Amygdala (tissue), 56 donors: ENCODE measurements around the gene ADAR.
A peak's percentile ranks its signal among the peaks of the same experiment; 100 is the strongest.

Experiments used
- DNase-seq, 56 donors: peaks; one replicate each; lab custom pipeline; 2025; lab: John Stamatoyannopoulos, UW

Gene ADAR

DNA sequence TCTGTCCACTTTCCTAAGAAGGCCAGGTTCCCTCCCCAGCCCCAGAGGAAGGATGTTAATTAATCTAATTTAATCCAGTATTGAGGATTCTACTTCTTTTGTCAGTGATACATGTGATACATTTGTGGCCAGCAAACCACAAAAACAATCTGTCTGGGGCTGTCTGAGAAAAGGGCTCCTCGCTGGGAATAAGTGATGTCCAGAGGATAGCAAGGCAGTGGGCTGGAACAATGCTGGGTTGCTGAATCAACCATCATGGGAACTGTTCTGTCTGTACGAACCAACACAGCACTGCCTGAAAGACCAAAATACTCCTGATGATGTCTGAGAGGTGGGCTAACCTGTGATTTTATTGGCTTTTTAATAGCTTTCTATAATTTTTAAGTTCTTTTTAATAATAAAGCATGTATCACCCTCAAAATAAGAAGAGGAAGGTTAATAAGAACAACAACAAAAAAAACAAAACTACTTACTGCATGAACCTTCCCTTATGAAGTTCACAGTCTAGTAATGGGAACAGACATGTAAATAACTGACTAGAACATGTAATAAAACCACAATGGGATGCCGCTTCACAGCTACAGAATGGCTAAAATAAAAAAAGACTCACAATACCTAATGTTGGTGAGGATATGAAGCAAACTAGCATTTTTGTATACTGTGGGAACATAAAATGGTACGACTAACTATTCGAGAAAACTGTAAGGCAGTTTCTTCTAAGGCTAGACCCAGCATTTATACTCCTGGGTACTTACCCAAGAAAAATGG, 11.4 kb upstream of the ADAR start:
- DNase-seq = no peak

DNA sequence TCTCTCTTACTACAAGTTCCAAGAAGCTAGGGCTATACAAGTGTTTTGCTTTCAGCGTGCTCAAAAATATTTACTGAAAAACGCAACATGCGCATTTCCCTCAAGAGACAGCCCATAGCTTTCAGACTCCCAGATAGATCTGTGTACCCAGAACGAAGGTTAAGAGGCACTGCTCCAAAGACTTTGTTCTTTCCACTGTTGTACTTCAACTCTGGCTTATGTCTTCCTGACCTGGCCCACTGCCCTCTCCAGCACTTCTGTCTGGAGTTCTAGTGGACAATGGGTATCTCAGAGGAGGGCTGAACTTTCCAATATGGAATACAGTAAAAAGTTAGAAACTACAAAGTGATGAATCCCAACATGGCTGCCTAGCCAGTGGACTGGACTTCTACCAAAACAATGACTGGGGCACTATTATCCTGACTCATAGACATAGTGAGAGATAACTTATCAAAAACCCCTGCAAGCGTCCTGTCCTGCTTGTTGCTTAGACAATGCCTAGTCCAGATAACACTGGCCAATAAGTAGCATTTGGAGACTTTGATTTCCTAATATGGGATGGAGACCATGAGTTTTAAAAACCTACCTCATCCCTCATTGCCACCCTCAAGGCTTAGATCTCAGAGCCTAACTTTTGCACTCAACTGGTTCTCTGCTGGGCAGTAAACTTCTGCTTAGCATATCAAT, 8.8 kb upstream of the ADAR start:
- DNase-seq = no peak

DNA sequence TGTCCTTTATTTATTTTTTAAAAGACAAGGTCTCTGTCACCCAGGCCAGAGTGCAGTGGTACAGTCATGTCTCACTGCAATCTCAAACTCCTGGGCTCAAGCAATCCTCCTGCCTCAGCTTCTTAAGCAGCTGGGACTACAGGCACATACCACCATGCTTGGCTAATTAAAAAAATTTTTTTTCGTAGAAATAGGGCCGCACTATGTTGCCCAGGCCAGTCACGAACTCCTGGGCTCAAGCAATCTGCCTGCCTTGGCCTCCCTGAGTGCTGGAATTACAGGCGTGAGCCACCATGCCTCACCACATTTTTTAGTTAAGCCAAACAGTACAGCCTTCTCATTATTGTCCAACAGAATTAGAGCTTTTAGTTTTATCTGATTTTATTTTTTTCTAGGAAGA, 7.4 kb upstream of the ADAR start:
- DNase-seq = no peak

DNA sequence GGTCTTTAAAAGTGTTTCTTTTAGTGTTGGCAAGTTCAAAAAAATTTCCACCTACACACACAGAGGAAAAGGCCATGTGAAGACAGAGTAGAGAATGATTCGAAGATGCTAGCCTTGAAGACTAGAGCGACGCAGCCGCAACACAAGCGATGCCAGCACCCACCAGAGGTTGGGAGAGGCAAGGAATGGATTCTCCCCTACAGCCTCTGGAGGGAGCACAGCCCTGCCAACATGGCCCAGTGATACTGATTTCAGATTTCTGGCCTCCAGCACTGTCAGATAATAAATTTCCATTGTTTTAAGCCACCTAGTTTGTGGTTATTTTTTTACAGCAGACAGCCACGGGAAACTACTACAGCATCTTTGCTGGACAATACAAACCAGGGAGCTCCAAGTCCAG, 6.9 kb upstream of the ADAR start:
- peak in 1 of 56 donors; percentile 4 for DNase-seq

DNA sequence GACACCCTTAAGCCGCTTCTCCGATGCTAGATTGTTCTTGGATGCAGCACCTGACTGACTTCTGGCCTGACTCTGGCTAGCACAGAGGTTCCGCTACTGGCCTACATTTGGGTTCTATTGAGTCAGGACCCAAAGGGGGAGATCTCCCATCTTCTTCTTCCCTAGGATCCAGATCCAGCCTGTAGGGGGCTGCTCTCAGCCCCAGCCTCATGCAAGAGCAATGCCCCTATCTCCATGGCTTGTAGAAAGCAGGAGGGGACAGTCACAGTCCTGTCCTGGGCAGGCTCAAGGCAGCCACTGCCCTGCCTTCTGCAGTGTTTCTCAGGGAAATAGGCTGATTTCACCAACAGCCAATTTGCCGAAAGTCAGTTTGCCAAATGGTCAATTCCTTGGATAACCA, 6.3 kb upstream of the ADAR start:
- no peak for DNase-seq

DNA sequence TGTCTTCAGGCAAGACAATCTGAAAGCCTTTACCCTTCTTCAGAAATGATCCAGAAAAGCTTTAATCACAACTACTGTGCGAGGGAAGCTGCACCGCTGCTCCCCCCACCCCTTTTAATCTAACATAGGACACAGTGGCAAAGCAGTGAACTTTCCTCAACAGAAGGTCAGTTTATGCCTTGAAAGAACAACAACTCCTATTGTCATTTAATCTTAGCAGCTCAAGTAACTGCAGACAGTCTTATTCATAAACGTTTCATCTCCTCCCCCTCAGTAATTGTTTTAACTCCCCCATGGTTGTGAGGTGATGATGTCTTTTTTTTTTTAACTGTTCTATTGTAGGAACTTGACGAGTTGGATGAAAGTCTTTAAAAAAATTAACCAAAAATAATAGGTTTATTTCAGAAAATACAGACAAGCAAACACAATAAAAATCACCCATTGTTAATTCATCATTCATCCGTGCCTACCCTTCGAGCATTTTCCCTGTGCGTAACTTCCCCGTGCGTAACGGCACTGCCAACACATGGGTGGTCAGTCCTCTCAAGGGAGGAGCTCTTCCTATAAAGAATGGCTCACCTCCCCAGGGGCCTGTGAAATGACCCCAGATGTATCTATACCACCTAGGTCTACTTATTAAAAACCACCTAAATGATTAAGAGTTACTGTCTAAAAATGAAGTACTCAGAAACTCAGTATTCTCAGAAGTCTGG, 3.3 kb upstream of the ADAR start:
- DNase-seq = peak in 8 of 56 donors; percentile 4 to 27 (median 10)

DNA sequence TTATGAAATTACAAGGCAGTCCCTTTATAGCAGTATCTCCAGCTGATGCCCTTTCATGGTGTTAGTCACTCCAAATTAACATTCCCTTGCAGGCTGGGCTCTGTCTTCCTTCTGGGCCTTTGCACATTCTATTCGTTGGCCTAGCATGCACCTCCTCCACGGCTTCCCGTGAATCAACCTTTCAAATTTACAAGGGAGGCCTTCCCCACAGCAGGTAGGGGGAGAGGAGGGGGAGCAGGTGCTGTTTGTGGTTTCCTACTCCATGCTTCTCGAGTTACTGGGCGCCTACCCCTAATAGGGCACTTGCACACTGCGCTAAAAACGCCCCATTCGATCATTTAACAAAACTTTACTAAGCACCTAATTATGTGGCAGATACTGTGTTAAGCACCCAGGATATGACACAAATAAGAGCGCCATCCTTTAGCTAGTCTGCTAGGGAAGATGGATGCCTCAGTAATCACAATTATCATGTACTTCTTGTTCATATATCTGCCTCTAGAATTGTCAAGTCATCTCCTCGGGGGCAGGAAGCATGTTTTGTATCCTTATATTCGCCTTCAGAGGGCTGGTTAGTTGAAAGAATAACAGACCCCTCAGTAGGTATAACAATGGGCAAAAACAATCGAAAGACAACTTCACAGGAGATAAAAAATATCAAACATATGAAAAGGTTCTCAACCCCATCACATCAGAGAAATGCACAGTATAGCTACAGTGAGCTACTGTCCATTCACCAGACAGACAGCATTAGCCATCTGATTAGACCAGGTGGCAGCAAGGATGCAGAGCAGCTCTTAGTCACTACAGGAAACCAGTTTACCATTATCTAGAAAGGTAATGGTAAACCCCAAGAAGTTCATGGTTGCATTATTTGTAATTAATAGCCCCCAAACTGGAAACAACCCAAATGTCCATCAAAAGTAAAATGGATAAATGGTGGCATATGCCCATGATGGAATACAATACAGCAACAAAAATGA, 1.7 kb upstream of the ADAR start:
- DNase-seq = no peak

DNA sequence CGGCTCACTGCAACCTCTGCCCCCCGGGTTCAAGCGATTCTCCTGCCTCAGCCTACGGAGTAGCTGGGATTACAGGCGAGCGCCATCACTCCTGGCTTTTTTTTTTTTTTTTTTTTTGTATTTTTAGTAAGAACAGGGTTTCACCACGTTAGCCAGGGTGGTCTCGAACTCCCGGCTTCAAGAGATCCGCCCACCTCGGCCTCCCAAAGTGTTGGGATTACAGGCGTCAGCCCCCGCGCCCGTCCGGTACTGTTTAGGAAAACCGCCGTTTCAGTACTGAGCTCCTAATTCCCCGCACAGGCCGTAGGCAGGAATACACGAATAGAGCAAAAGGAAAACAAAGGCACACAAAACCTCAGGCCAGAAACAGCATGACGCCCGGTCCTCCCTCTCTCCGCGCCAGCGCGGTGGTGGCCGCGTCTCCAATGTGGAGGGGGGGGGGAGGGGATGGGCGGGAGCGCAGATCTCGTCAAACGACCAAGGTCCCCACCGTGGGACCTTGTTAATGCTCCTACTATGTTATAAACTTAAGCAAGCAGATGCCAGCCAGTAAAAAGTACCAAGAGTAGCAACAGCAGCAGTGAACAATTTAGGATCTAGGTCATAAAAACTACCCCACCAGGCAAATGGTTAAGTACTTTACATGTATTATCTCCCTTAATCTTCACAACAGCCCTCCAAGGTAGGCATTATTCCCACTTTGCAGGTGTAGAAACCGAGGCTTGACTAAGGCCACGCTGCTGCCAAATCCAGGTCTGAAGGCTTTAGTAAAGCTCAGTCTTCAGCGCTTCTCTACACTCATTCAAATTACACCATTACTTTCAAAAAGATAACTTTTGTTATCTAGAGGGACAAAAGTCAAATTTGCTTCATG, 648 bp upstream of the ADAR start:
- peak in 36 of 56 donors; percentile 12 to 57 (median 30) for DNase-seq

DNA sequence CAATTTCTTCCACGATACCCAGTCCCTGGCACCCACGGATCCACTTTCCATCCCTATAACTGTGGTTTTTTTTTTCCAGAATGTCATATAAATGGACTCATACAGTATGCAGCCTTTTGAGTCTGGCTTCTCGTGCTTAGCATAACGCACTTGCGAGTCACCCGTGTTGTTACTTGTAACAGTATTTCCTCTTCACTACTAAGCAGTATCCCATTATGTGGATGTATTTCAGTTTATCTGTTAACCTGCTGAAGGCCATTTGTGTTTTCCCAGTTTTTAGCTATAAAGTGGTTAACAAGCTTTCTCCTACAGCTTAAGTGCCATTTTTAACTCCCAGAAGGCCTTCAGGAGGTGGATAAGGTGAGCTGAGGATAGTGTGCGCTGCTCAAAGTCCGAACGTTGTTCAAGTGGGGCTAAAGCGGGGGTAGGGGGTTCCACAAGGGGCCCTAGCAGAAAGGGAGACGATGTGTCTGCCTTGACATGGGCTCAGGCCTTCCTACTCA, 829 bp downstream of the ADAR start:
- DNase-seq = peak in 1 of 56 donors; percentile 30

DNA sequence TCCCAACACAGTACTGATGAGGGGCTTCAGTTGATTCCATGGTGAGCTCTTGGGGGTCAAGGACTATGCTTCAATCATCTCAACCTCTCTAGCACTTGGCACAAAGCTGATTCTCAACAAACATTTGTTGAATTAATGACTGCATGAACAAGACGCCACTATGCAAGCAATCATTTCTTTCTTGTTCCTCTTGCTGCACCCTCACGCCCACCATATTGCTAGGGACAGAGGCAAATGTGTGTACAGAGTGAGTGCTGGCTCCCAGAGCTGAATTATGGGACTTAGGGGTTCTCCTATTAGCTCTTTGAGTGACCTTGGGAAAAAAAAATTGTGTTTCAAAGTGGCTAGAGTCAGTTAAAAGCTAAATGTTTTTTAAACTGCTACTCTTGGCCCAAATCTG, 2.5 kb downstream of the ADAR start:
- DNase-seq = no peak

DNA sequence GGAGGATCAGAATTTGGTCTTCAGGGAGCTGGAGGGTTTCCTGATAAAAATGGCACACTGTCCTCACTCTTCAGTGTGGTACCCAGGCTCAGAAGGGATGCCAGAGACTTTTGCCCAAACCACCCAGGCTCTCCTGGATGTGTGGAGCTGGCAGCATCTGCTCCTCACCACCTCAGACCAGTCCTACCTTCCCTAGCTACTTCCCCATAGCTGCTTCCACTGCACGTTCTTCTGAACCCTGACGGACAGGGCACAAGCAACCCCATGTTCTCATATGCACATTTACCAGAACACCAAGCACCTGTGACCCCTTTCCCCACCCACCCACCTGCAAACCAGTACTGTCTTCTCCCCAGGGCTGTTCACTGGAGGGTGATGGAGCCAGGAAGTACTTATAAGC, 4.7 kb downstream of the ADAR start:
- DNase-seq = no peak

DNA sequence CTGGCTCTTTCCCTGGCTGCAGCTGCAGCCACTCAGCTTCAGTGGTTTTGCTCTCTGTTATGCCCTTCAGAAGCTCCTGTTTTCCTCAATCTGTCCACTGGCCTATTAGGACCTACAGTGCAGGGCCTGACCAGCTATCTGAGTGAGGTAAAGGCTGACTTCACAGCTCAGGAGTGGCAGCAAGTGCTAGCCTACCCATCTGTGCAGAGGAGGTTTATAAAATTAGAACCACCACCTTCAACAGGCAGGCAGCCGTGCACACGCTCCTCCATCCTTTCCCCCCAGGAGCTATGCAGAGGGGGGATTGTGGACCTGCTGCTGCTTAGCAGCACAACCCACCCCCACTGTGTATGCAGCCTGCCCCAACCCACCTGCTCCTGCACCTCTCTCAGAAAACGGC, 8.3 kb downstream of the ADAR start:
- peak in 12 of 56 donors; percentile 12 to 61 (median 24) for DNase-seq

DNA sequence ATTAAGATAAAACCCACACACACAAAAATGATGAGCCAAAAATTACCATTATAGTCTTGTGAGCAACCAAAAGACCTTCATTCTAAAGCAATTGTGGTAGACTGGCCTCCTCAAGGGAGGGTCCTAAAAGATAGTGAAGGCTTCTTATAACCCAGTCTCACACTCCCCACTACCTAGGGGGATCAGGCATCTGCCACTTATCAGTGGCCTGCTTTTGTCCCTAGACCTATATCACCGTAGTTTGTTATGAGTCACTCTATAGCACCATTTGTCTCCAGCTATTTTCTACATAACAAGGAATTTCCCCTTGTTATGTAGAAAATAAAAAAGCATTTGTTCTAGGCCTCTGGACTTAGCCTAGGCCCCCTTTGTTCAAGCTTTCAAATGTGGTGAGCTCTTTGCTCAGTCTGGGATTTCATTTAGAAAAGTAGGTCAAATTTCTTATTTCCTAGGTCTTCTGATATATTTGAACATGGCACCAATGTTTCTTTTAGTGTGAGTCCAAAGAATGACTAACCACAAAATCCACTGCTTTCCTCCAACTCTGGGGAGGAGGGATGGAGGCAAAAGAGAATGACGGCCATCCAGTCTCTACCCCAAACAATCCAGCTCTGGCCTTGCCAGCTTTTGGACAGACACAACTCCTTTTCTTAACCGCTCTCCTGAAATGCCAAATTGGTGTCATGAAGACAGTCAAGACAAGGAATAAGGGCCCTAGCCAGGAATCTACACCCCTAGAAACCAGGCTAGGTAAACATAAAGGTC, 8.9 kb downstream of the ADAR start:
- DNase-seq = peak in 6 of 56 donors; percentile 21 to 54 (median 30)

DNA sequence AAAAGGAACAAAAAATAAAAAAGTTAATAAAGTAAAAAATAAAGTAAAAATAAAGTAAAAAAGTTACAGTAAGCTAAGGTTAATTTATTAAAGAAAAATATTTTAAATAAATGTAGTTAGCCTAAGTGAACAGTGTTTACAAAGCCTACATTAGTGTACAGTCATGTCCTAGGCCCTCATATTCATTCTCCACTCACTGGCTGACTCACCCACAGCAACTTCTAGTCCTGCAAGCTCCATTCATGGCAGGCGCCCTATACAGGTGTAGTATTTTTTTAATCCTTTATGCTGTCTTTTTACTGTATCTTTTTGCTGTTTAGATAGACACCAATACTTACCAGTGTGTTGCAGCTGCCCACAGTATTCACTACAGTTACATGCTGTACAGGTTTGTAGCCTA, 12.4 kb downstream of the ADAR start:
- no peak for DNase-seq

DNA sequence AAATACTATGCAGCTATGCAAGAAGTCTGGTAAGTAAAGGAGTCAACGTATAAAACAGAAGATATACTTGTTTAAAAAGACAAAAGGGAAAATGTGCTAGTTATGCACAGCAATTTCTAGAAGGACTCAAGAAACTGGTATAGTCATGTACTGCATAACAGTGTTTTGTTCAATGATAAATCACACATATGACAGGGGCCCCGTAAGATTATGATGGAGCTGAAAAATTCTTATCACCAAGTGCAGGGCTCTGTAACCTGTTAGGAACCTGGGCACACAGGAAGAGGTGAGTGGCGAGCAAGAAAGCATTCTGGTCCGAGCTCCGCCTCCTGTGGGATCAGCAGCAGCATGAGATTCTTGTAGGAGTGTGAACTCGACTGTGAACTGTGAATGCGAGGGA, 13.2 kb downstream of the ADAR start:
- DNase-seq = no peak

DNA sequence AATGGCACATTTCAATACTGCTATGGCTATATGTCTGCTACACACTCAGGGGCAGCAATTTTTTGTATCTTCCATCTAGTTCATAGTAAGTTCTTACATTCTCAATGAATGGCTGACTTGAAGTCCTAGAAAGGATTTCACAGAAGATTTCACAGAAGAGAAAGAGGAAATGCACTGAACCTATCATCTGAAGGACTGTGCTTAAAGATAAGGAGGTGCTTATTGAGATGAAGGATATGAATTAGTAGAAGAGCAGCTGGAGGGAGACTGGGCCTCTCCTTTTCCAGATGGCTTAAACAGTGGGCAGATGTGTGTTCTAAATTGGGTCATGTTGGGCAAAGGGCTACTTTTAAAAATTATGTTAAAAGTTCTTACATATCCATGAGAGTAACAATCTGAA, 14.6 kb downstream of the ADAR start:
- DNase-seq = no peak

DNA sequence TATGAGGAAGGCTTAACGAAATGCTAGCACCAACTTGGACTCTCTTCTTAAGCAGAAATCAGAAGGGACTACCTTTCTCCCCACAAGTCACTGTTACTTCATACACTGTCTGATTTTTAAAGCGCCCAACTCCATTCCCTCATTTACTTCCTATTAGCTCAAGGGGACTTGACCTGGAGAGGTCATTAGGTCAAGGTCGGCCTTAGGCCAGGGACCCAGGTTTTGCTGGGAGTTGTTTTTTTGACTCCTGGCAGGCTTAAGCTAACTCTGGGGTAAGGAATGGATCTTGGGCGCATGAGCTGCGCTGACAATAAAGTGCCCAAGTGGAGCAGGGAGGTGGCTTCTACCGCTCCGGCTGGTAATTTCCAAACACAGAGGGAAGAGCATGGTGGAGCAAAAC, 16.8 kb downstream of the ADAR start:
- DNase-seq = no peak

DNA sequence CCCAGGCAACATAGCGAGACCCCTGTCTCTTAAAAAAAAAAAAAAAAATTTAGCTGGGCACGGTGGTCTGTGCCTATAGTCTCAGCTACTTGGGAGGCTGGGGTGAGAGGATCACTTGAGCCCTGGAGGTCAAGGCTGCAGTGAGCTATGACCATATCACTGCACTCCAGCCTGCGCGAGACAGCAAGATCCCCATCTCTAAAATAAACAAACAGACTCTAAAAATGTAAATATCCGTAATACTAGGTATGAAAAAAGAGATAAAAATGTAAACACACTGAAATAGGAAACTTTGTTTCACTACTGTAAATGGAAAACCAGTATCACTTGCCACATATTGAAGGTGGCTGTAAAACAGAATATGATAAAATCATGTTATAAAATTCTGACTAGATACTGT, 17.2 kb downstream of the ADAR start:
- DNase-seq = no peak
